SKM-1 treated with dmso at 0.1 percent for 144 hours (cell line): ENCODE measurements around the gene ZNF276.
"Not testable (repeated sequence)": the region's sequence is repeated elsewhere in the genome, so short reads cannot be mapped to it uniquely, and the experiment has no call there.

Experiments used
- DNase-seq: peaks from one replicate; lab custom pipeline; 2025; ENCODE audit not compliant: unreplicated experiment; lab: John Stamatoyannopoulos, UW

Gene ZNF276

GRCh38 chr16:89720813-89721545 is at the start of gene ZNF276, which contains the start of gene VPS9D1:
Gene ZNF276, plus strand, starts transcription at chr16:89721537. Its CDS starts 104 bp downstream, at chr16:89721641.
Gene VPS9D1, minus strand, starts transcription at chr16:89720898. Its CDS starts 37 bp downstream, at chr16:89720861.
- peak; percentile 39 for DNase-seq

GRCh38 chr16:89671565-89671964 is 49.8 kb upstream of the ZNF276 start:
- DNase-seq, result not testable (repeated sequence)

- DNase-seq, result no peak
Observed at GRCh38 chr16:89672177-89672941, 49.0 kb upstream of the ZNF276 start.

- DNase-seq, result no peak
Observed at GRCh38 chr16:89678258-89678657, 43.1 kb upstream of the ZNF276 start.

GRCh38 chr16:89685916-89686315 is 35.4 kb upstream of the ZNF276 start:
- no peak for DNase-seq

- peak; percentile 71 for DNase-seq
Observed at GRCh38 chr16:89686520-89687091, 34.7 kb upstream of the ZNF276 start, which contains the start of gene CDK10. Gene CDK10, plus strand, starts transcription at chr16:89686689. Its CDS starts 22 bp downstream, at chr16:89686711.

- no peak for DNase-seq
Observed at GRCh38 chr16:89687092-89687940, 34.0 kb upstream of the ZNF276 start.

- DNase-seq, result no peak
Observed at GRCh38 chr16:89688395-89688794, 32.9 kb upstream of the ZNF276 start.

- DNase-seq, result no peak
Observed at GRCh38 chr16:89689142-89689541, 32.2 kb upstream of the ZNF276 start.

- not testable (repeated sequence) for DNase-seq
Observed at GRCh38 chr16:89689621-89690020, 31.7 kb upstream of the ZNF276 start.

GRCh38 chr16:89690392-89690901 is 30.9 kb upstream of the ZNF276 start:
- DNase-seq, result no peak

GRCh38 chr16:89691231-89691985 is 29.9 kb upstream of the ZNF276 start:
- no peak for DNase-seq

GRCh38 chr16:89691986-89692569 is 29.3 kb upstream of the ZNF276 start:
- DNase-seq, result no peak

- DNase-seq, result no peak
Observed at GRCh38 chr16:89693289-89693731, 28.0 kb upstream of the ZNF276 start.

- DNase-seq, result no peak
Observed at GRCh38 chr16:89693931-89694783, 27.2 kb upstream of the ZNF276 start.

- DNase-seq, result not testable (repeated sequence)
Observed at GRCh38 chr16:89694784-89695085, 26.6 kb upstream of the ZNF276 start.

- no peak for DNase-seq
Observed at GRCh38 chr16:89695086-89695874, 26.1 kb upstream of the ZNF276 start.
